Trophoblast cell (in vitro differentiated cells and primary cell): ENCODE results near the gene IL1RN.

Experiments
- DNase-seq, 2 donors: peaks; one replicate each; pipeline ENCODE4 v3.0.0-alpha.2; 2016
- H2AFZ ChIP-seq: 2 replicates; pipeline ENCODE4 v1.6.1; 2013; ENCODE audit warnings: low read length, moderate library complexity, mild to moderate bottlenecking; ENCODE audit not compliant: insufficient read depth, poor library complexity
- H2AK5ac ChIP-seq: 2 replicates; pipeline ENCODE4 v1.6.1; 2013; ENCODE audit warnings: mild to moderate bottlenecking, low read length
- H2BK120ac ChIP-seq: 2 replicates; pipeline ENCODE4 v1.6.1; 2013; ENCODE audit warnings: low read length, mild to moderate bottlenecking, moderate library complexity; ENCODE audit not compliant: insufficient read depth, poor library complexity
- H2BK12ac ChIP-seq: 2 replicates; pipeline ENCODE4 v1.6.1; 2013; ENCODE audit warnings: mild to moderate bottlenecking, low read length, moderate library complexity
- H2BK5ac ChIP-seq: 2 replicates; pipeline ENCODE4 v1.6.1; 2013; ENCODE audit warnings: low read length, low read depth, moderate library complexity, mild to moderate bottlenecking; ENCODE audit not compliant: poor library complexity
- H3K14ac ChIP-seq: 2 replicates; pipeline ENCODE4 v1.6.1; 2013; ENCODE audit warnings: mild to moderate bottlenecking, low read length
- H3K18ac ChIP-seq: 2 replicates; pipeline ENCODE4 v1.6.1; 2013; ENCODE audit warnings: mild to moderate bottlenecking, low read length
- H3K23ac ChIP-seq: 2 replicates; pipeline ENCODE4 v1.6.1; 2013; ENCODE audit warnings: low read length
- H3K27ac ChIP-seq: 2 replicates; pipeline ENCODE4 v1.5.1; 2013; ENCODE audit warnings: low read depth, mild to moderate bottlenecking, inconsistent platforms, low read length, moderate library complexity
- H3K27me3 ChIP-seq: 2 replicates; pipeline ENCODE4 v1.6.1; 2013; ENCODE audit warnings: inconsistent platforms, mild to moderate bottlenecking, low read length, moderate library complexity; ENCODE audit not compliant: insufficient read depth
- H3K36me3 ChIP-seq, 2 experiments: 1 replicate in 1 of 2; 2 replicates in 1 of 2; pipeline ENCODE4 v1.6.1; 2013; ENCODE audit warnings: low read length in 2 of 2, mild to moderate bottlenecking in 2 of 2, moderate library complexity in 1 of 2; ENCODE audit not compliant: insufficient read depth in 2 of 2, control insufficient read depth in 1 of 2
- H3K4ac ChIP-seq: 2 replicates; pipeline ENCODE4 v1.6.1; 2013; ENCODE audit warnings: low read depth, mild to moderate bottlenecking, low read length, moderate library complexity
- H3K4me1 ChIP-seq, 2 experiments: 1 replicate in 1 of 2; 2 replicates in 1 of 2; pipeline ENCODE4 v1.6.1; 2013; ENCODE audit warnings: low read length in 2 of 2, mild to moderate bottlenecking in 2 of 2, moderate library complexity in 1 of 2; ENCODE audit not compliant: insufficient read depth in 2 of 2, control insufficient read depth in 1 of 2
- H3K4me2 ChIP-seq: 2 replicates; pipeline ENCODE4 v1.6.1; 2013; ENCODE audit warnings: inconsistent platforms, mild to moderate bottlenecking, low read length, moderate library complexity
- H3K4me3 ChIP-seq: 2 replicates; pipeline ENCODE4 v1.5.1; 2013; ENCODE audit warnings: mild to moderate bottlenecking, low read depth, low read length, inconsistent platforms
- H3K79me1 ChIP-seq: one replicate; pipeline ENCODE4 v1.6.1; 2013; ENCODE audit warnings: low read length
- H3K79me2 ChIP-seq: 2 replicates; pipeline ENCODE4 v1.6.1; 2013; ENCODE audit warnings: low read length, mild to moderate bottlenecking; ENCODE audit not compliant: control insufficient read depth, insufficient read depth, poor library complexity
- H3K9ac ChIP-seq: 2 replicates; pipeline ENCODE4 v1.6.1; 2013; ENCODE audit warnings: mild to moderate bottlenecking, low read length
- H3K9me3 ChIP-seq: 2 replicates; pipeline ENCODE4 v1.6.1; 2013; ENCODE audit warnings: low read depth, mild to moderate bottlenecking, control low read depth, inconsistent platforms, low read length; ENCODE audit not compliant: insufficient read depth
- H4K12ac ChIP-seq: 2 replicates; pipeline ENCODE4 v1.6.1; 2013; ENCODE audit warnings: low read depth, mild to moderate bottlenecking, low read length, moderate library complexity
- H4K8ac ChIP-seq: 2 replicates; pipeline ENCODE4 v1.6.1; 2013; ENCODE audit warnings: low read depth, mild to moderate bottlenecking, low read length, moderate library complexity
- H4K91ac ChIP-seq: one replicate; pipeline ENCODE4 v1.6.1; 2013; ENCODE audit warnings: low read depth, mild to moderate bottlenecking, low read length, moderate library complexity
- WGBS: extraction: QIAGEN DNeasy Blood & Tissue Kit; methylation state at CpG from one replicate; pipeline ENCODE4 v1.1.7; 2013; ENCODE audit warnings: missing lambda C conversion rate; ENCODE audit not compliant: insufficient read length, insufficient coverage; ENCODE audit errors: extremely low coverage; 5-methylcytosine and 5-hydroxymethylcytosine counted together

IL1RN gene

GRCh38 chr2:113149553-113150257 lies 22.3 kb downstream of the IL1RN start:
- Histone ChIP-seq H3K4me1 (peaks cover 5 to 6% of the 10 kb centered on the region in 2 experiments), H4K12ac (no peak overlapping the region), H2BK5ac (peak overlapping the region; percentile 43), H3K14ac (peak overlapping the region; percentile 15), H3K79me2 (no peaks in the 10 kb centered on the region), H2BK120ac (peak overlapping the region; percentile 35), H3K9ac (no peak overlapping the region), H3K4me3 (no peak overlapping the region), H3K4ac (no peak overlapping the region), H4K91ac (peak overlapping the region; percentile 53), H2AFZ (no peak overlapping the region), H4K8ac (no peak overlapping the region), H2BK12ac (peak overlapping the region; percentile 16), H3K4me2 (no peak overlapping the region), H3K23ac (no peak overlapping the region), H3K36me3 (no peaks in the 10 kb centered on the region), H3K9me3 (no peaks in the 10 kb centered on the region), H3K79me1 (peaks cover 4% of the 10 kb centered on the region), H3K18ac (no peak overlapping the region), H2AK5ac (no peak overlapping the region), H3K27ac (peak overlapping the region; percentile 53), H3K27me3 (no peaks in the 10 kb centered on the region)
- WGBS = no CpG with 5 or more reads among the region's 1 CpG
- peak; percentile 81 to 89 for DNase-seq

- no peak overlapping the region for H3K23ac ChIP-seq
- no peak overlapping the region for H3K4me2 ChIP-seq
- no peak overlapping the region for H4K12ac ChIP-seq
- peak overlapping the region; percentile 7 for H4K8ac ChIP-seq
- H2BK12ac ChIP-seq = peak overlapping the region; percentile 66
- no peak overlapping the region for H3K4ac ChIP-seq
- no peak overlapping the region for H2AK5ac ChIP-seq
- no peak overlapping the region for H3K9ac ChIP-seq
- no peak overlapping the region for H3K4me3 ChIP-seq
- H2BK120ac ChIP-seq = no peak overlapping the region
- H3K14ac ChIP-seq = no peak overlapping the region
- H2AFZ ChIP-seq = no peak overlapping the region
- peak overlapping the region; percentile 11 for H3K27ac ChIP-seq
- peaks cover 4% of the 10 kb centered on the region for H3K79me1 ChIP-seq
- H3K36me3 ChIP-seq = no peaks in the 10 kb centered on the region
- peak overlapping the region; percentile 60 for H4K91ac ChIP-seq
- DNase-seq = no peak
- H3K9me3 ChIP-seq = no peaks in the 10 kb centered on the region
- H3K79me2 ChIP-seq = no peaks in the 10 kb centered on the region
- no CpG with 5 or more reads among the region's 5 CpGs for WGBS
- no peak overlapping the region for H3K18ac ChIP-seq
- no peaks in the 10 kb centered on the region for H3K27me3 ChIP-seq
- H3K4me1 ChIP-seq = peaks cover 5 to 6% of the 10 kb centered on the region in 2 experiments
- H2BK5ac ChIP-seq = peak overlapping the region; percentile 29
Measured at GRCh38 chr2:113150258-113150601, 22.8 kb downstream of the IL1RN start.

GRCh38 chr2:113155331-113155730 lies 27.9 kb downstream of the IL1RN start:
- no peak overlapping the region for H2BK120ac ChIP-seq
- no peaks in the 10 kb centered on the region for H3K9me3 ChIP-seq
- no peak overlapping the region for H3K4me2 ChIP-seq
- DNase-seq = no peak
- H2AK5ac ChIP-seq = no peak overlapping the region
- H2AFZ ChIP-seq = no peak overlapping the region
- peaks cover 8% of the 10 kb centered on the region for H3K79me2 ChIP-seq
- peak overlapping the region; percentile 63 for H4K91ac ChIP-seq
- H3K27me3 ChIP-seq = no peaks in the 10 kb centered on the region
- no peak overlapping the region for H3K27ac ChIP-seq
- WGBS = no CpG with 5 or more reads among the region's 5 CpGs
- no peak overlapping the region for H3K4me3 ChIP-seq
- H3K79me1 ChIP-seq = peaks cover 21% of the 10 kb centered on the region
- no peak overlapping the region for H4K12ac ChIP-seq
- H3K9ac ChIP-seq = no peak overlapping the region
- H3K18ac ChIP-seq = no peak overlapping the region
- peak overlapping the region; percentile 6 for H2BK12ac ChIP-seq
- H2BK5ac ChIP-seq = no peak overlapping the region
- H3K36me3 ChIP-seq = no peaks in the 10 kb centered on the region
- H3K4me1 ChIP-seq = peaks cover 4 to 21% of the 10 kb centered on the region in 2 experiments
- H3K23ac ChIP-seq = no peak overlapping the region
- no peak overlapping the region for H3K4ac ChIP-seq
- H3K14ac ChIP-seq = no peak overlapping the region
- H4K8ac ChIP-seq = no peak overlapping the region

DNA sequence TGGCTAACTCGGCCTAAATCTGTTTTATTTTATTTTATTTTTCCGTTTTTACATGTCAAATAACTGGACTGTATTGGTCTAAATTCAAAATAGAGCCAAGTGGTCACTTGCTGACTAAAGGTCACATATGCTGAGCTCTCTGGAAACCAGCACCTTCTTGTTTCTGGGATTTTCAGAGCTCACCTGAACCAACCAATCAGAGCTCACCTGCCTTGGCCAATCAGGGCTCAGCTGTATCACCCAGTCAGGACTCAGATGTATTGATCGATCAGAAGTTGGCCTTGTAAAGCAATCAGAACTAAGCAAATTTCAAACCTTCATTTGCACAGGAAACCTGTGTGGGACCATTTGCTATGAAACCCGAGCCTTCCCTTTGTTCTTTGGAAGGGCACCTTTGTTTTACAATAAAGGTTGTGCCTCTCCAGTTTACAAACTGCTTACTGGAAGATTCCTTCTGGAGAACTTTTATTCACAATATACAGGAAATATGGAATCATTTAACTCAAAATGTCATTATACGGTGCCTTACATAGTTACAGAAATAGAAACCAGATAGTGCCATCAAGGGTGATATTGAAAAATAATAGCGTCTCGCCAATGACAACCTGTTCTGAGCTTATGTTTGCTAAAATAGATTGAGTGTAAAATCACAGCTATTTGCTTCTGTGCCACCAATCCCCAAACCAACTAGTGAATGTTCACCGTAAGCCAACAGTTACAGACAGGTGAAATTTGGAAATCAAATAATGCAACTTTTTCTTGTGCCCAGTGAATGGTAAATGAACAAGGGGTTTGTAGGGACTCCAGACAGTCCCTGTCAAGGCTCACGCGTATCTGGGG lies 29.1 kb downstream of the IL1RN start:
- peaks cover 4 to 21% of the 10 kb centered on the region in 2 experiments for H3K4me1 ChIP-seq
- peak overlapping the region; percentile 76 for H4K91ac ChIP-seq
- H2AK5ac ChIP-seq = no peak overlapping the region
- WGBS = no CpG with 5 or more reads among the region's 10 CpGs
- no peaks in the 10 kb centered on the region for H3K36me3 ChIP-seq
- H3K9me3 ChIP-seq = no peaks in the 10 kb centered on the region
- DNase-seq = peak in 1 of 2 donors; percentile 27
- peaks cover 8% of the 10 kb centered on the region for H3K79me2 ChIP-seq
- H3K4me2 ChIP-seq = peak overlapping the region; percentile 81
- no peak overlapping the region for H3K18ac ChIP-seq
- no peak overlapping the region for H2AFZ ChIP-seq
- H2BK12ac ChIP-seq = peak overlapping the region; percentile 56
- H3K79me1 ChIP-seq = peaks cover 21% of the 10 kb centered on the region
- H3K23ac ChIP-seq = no peak overlapping the region
- peak overlapping the region; percentile 82 for H3K27ac ChIP-seq
- no peaks in the 10 kb centered on the region for H3K27me3 ChIP-seq
- no peak overlapping the region for H3K4ac ChIP-seq
- H3K9ac ChIP-seq = no peak overlapping the region
- peak overlapping the region; percentile 83 for H2BK120ac ChIP-seq
- H2BK5ac ChIP-seq = peak overlapping the region; percentile 84
- H4K12ac ChIP-seq = peak overlapping the region; percentile 81
- peak overlapping the region; percentile 64 for H4K8ac ChIP-seq
- H3K14ac ChIP-seq = no peak overlapping the region
- peak overlapping the region; percentile 18 for H3K4me3 ChIP-seq
